Fibroblast of skin of left quadriceps (primary cell): Measurements from ENCODE around the gene DOCK3.
"Not testable (repeated sequence)": the region's sequence is repeated elsewhere in the genome, so short reads cannot be mapped to it uniquely, and the experiment has no call there.

Source experiments
- DNase-seq, 2 experiments: peaks; one replicate each; pipeline ENCODE4 v3.0.0-alpha.2; 2013; ENCODE audit warnings: low read depth in 2 of 2

The DOCK3 gene

GRCh38 chr3:50882733-50883132 lies 208.0 kb downstream of the DOCK3 start:
- not testable (repeated sequence) for DNase-seq

- DNase-seq = no peak
Measured at GRCh38 chr3:50883755-50884154, 209.0 kb downstream of the DOCK3 start.

DNA sequence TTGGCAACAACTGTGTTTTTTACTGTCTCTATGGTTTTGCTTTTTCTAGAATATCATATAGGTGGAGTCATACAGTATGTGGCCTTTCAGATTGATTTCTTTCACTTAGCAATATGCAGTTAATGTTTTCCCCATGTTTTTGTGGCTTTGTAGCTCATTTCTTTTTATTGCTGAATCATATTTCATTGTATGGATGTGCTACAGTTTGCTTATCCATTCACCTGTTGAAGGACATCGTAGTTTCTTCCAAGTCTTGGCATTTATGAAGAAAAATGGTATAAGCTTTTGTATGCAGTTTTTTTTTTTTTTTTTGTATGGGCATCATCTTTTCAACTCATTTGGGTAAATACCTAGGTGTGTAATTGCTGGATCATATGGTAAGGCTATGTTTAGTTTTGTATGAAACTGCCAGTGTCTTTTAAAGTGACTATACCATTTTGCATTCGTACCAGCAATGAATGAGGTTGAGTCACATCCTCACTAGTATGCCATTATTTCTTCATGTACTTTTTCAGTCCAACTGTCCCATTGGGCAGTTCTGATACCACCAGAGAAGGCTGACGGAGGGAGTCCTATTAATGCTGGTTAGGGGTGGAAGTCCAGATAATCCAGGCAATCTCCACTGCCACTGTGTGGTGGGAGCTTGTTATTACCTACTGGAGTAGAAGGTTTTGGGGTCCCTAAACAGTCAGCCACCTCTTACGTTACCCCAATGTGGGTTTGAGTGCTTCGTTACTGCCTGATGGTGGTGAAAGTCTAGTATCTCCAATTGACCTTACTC lies 210.5 kb downstream of the DOCK3 start:
- no peak for DNase-seq

- DNase-seq = no peak
Measured at GRCh38 chr3:50890688-50891344, 216.1 kb downstream of the DOCK3 start.

GRCh38 chr3:50901097-50901496 lies 226.4 kb downstream of the DOCK3 start:
- DNase-seq = not testable (repeated sequence)

DNA sequence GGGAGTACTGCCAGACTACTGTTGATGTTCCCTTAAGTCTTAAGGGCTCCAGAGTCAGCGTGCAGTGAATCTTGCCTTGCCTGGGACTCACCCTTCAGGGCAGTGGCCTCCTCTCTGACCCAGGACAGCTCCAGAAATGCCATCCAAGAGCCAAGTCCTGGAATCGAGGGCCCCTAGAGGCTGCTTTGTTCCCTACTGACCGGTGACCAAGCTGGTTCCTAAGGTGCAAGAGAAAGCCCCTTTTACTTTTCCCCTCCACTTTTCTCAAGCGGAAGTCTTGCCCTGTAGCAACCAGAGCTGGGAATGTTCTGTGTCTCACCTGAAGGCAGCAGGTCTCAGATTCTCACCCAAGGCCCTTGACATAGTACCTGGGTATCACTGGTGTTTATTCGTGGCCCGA lies 238.0 kb downstream of the DOCK3 start:
- no peak for DNase-seq

DNA sequence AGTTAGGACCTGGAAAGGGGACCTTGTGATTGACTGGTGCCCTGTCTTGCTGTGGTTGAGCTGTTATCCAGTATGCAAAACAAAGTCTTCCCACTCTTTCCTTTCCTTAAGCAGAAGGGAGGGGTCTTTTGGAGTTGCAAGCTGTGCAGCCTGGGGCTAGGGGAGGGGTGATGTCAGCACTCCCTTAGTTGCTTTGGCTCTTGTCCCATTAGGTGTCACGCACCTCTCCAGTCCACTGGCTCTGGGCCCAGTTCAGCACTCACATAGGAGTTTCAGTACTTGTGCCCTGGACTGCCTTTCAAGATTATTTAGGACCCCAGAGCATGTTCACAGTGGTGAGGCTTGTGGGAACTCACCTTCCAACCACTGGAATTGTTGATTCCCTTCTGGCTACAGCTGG lies 238.5 kb downstream of the DOCK3 start:
- DNase-seq = no peak

- not testable (repeated sequence) for DNase-seq
Measured at GRCh38 chr3:50922071-50922470, 247.3 kb downstream of the DOCK3 start.

DNA sequence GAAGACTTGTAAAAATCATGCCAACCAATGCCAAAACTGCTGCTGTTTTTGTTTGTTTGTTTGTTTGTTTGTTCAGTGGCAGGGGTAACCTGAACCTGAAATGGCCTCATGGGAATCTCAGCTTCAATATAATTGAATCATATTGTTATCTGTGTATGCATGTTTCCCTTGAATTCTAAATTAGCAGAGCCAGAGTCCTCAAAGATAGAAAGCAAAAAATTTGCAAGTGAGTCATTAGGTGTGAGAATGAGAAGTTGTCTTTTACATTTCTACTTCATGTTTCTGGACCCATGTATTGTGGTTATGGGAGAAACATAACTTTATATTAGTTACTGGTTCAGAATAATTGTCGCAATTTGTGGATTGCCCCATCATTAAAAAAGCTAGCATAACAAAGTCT lies 249.2 kb downstream of the DOCK3 start:
- DNase-seq = no peak

GRCh38 chr3:50924638-50925037 lies 249.9 kb downstream of the DOCK3 start:
- DNase-seq = no peak

GRCh38 chr3:50926868-50927267 lies 252.1 kb downstream of the DOCK3 start:
- DNase-seq = no peak

- no peak for DNase-seq
Measured at GRCh38 chr3:50930371-50931208, 255.9 kb downstream of the DOCK3 start.

DNA sequence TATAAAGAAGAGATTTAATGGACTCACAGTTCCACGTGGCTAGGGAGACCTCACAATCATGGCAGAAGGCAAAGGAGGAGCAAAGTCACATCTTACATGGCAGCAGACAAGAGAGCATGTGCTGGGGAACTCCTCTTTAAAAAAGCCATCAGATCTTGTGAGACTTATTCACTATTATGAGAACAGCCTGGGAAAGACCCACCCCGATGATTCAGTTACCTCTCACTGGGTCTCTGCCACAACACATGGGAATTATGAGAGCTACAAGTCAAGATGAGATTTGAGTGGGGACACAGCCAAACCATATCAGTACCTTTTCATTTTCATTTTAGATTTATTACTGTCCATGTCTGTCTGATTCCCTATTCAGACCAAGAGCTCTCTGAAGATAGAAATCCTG lies 258.2 kb downstream of the DOCK3 start:
- not testable (repeated sequence) for DNase-seq

DNA sequence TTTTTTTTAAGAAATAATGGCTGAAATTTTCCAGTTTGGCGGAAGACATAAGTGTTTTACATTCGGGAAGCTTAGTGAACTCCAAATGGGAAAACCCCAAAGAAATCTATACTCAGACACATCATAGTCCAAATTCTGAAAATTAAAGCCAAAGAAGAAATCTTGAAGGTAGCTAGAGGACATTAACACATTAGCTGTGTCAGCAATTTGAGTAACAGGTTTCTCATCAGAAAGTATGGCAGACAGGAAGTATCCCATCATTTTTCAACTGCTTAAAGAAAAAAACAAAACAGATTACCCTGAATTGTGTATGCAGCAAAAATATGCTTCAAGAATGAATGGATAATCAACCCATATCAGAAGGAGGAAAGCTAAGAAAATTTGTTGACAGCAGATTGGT lies 261.7 kb downstream of the DOCK3 start:
- DNase-seq = no peak

DNA sequence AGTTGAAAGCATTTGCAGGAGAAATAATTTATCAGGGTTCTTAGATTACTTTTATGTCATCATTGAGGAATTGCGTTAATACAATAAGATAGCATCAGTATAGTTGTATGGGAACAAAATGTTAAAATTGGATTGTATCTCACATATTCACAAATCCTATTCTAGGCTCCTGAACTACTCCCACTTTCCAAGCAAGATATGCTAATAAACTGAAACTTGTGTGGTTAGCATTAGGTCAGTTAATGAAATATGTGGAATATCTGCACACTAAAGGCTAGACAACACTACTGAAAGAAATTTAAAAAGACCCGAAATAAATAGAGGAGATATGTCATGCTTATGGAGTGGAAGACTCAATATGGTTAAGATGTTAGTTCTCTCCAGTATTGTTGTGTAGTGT lies 272.7 kb downstream of the DOCK3 start:
- no peak for DNase-seq

DNA sequence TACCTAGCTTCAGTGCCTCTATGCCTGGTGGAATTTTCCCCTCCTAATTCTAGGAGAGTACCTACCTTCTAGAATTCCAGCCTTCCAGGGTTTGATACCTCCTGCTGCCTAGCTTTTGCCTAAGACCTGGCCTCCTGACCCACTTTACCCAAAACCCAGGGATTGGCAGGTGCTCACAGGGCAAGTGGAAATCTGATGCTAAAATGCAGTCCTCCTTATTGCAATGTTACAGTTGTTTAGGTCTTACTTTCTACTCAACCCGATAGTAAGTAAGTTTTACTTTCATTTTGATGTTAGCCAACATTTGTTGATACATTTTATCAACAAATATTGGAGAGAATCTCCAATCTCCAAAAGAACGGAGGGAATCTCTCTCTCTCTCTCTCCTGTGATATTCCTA lies 275.9 kb downstream of the DOCK3 start:
- DNase-seq = no peak

DNA sequence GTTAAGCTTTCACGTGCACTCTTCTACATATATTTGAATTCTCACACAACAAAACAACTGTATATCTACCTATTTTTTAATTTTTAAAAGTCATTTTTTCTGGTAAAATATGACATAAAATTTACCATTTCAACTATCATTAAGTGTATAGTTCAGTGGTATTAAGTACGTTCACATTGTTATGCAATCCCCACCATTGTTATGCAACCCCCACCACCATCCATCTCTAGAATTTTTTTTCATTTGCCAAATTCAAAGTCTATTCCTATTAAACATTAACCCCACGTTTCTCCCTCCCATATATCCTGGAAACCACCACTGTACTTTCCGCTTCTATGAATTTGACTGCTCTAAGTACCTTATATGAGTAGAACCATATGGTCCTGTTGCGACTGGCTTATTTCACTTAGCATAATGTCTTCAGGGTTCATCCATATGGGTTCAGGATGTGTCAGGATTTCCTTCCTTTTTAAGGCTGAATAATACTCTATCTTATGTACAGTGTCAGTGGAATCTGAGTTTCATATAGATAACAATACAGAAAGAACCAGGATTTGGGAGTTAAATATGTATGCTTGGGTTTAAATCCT lies 279.2 kb downstream of the DOCK3 start:
- DNase-seq = no peak

- DNase-seq = no peak
Measured at GRCh38 chr3:50961386-50961785, 286.7 kb downstream of the DOCK3 start.

- DNase-seq = no peak
Measured at GRCh38 chr3:50971487-50971924, 296.8 kb downstream of the DOCK3 start.

GRCh38 chr3:50972029-50972428 lies 297.3 kb downstream of the DOCK3 start:
- DNase-seq = no peak

- not testable (repeated sequence) for DNase-seq
Measured at GRCh38 chr3:50978586-50978985, 303.9 kb downstream of the DOCK3 start.
